Fibroblast of mammary gland (primary cell): Measurements from ENCODE around the gene SMYD1.
A peak's percentile ranks its signal among the peaks of the same experiment; 100 is the strongest.

Experiments used
- DNase-seq: peaks from one replicate; pipeline ENCODE4 v3.0.0-alpha.2; 2010; ENCODE audit warnings: low read depth
- H3K4me3 ChIP-seq: 2 replicates; pipeline ENCODE4 v1.5.1; 2011; ENCODE audit warnings: low read depth, mild to moderate bottlenecking, low read length, moderate library complexity; ENCODE audit not compliant: control insufficient read depth
- CTCF ChIP-seq: conservative IDR thresholded peaks from 2 replicates; pipeline ENCODE4 v1.5.1; 2011; ENCODE audit warnings: low read depth, low read length, inconsistent platforms; ENCODE audit not compliant: control insufficient read depth, insufficient read depth

Gene SMYD1

GRCh38 chr2:88055371-88056128, 12.1 kb upstream of the SMYD1 start, which contains the start of gene KRCC1:
Gene KRCC1, minus strand, starts transcription at chr2:88055783. Its CDS starts 27,220 bp downstream, at chr2:88028563.
- H3K4me3 ChIP-seq = peak within 1 kb of the TSS; percentile 65
- peak; percentile 96 for DNase-seq
- no peak for TF ChIP-seq CTCF

GRCh38 chr2:88057437-88057844, 10.2 kb upstream of the SMYD1 start:
- no peak for DNase-seq
- TF ChIP-seq CTCF = no peak
- no peak overlapping the region for H3K4me3 ChIP-seq

- no peak for TF ChIP-seq CTCF
- H3K4me3 ChIP-seq = no peak overlapping the region
- no peak for DNase-seq
Measured at GRCh38 chr2:88058191-88058590, 9.4 kb upstream of the SMYD1 start.

GRCh38 chr2:88059979-88060906, 7.4 kb upstream of the SMYD1 start:
- peak; percentile 50 for DNase-seq
- peak; percentile 81 for TF ChIP-seq CTCF
- H3K4me3 ChIP-seq = no peak overlapping the region

- no peak for DNase-seq
- H3K4me3 ChIP-seq = no peak overlapping the region
- no peak for TF ChIP-seq CTCF
Measured at GRCh38 chr2:88060907-88061275, 6.7 kb upstream of the SMYD1 start.

GRCh38 chr2:88061295-88061694, 6.3 kb upstream of the SMYD1 start:
- H3K4me3 ChIP-seq = no peak overlapping the region
- no peak for TF ChIP-seq CTCF
- no peak for DNase-seq
